GM18951 (cell line): Measurements from ENCODE around the gene KCNMB2.

Experiments
- POLR2A ChIP-seq: IDR thresholded peaks from 4 replicates; pipeline ENCODE4 v1.6.1; 2011; ENCODE audit warnings: mild to moderate bottlenecking; ENCODE audit not compliant: insufficient read length, insufficient read depth; ENCODE audit errors: extremely low read depth
- in situ Hi-C: fragments of 300-500 bp; cut with MboI; formaldehyde crosslinking; loops from one replicate; pipeline ENCODE4 v1.12.0; 2022; ENCODE audit warnings: low sequenced_read_pairs, mixed read lengths, inconsistent platforms; ENCODE audit not compliant: unreplicated experiment

Gene KCNMB2

DNA sequence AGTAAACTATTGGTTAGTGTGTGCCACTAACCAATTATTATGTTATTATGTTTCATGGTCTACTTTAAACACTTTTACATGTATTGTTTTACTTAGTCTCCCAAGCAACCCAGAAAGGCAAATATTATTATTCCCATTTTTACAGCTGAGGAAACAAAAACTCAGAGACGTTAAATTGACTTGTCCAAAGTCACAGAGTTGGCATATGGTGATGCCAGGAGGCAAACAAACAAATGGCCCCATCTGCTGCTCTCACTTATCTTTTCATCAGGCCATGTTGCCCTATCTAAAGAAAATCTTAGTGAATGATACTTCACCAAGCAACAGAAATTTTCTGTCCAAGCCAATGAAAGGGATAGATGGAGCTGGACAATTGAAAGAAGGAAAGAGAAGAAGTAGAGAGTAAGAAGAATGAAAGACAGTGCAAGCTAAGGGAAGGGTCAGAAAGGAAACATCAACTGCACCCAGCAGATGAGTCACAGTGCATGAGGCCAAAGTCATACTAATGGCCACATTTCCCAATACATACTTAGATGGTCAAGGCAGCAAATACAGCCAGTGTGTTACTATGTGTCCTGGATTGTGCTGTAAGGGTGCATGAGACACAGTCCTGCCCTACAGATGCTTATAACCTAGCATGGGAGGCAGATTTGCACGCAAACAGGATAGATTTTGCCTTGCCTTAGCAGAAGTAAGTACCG lies 266.9 kb downstream of the KCNMB2 start:
- no peak for TF ChIP-seq POLR2A
- in situ Hi-C loops = no loop called here

DNA sequence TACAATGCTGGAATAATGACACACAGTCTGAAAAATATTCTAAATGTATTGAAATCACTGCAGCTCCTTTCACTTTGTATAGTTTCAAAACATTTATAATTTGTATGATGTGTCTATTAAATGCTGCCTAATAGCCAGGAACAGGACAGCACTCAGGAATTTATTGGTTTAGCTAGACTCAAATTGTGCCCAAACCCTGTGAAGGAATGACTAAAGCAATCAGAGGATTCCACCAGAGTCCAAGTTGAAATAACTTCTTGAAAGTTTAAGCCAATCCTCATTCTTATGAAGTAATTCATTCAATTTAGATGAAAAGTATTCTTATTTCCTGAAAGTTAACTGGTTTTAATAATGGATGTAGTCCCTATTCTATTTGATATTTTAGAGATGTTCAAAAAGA lies 268.4 kb downstream of the KCNMB2 start:
- TF ChIP-seq POLR2A = no peak
- in situ Hi-C loops = no loop called here

DNA sequence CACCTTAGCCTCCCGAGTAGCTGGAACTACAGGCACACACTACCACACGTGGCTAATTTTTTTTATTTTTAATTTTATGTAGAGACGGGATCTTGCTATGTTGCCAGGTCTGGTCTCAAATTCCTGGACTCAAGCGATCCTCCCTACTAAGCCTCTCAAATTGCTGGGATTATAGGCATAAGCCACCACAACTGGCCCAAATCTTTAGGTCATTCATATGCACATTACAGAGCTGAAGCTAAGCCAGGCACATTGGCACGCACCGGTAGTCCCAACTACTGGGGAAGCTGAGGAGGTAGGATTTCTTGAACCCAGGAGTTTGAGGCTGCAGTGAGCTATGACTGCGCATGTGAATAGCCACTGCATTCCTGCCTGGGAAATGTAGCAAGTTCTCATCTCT lies 269.5 kb downstream of the KCNMB2 start:
- TF ChIP-seq POLR2A = no peak
- in situ Hi-C loops = no loop called here

DNA sequence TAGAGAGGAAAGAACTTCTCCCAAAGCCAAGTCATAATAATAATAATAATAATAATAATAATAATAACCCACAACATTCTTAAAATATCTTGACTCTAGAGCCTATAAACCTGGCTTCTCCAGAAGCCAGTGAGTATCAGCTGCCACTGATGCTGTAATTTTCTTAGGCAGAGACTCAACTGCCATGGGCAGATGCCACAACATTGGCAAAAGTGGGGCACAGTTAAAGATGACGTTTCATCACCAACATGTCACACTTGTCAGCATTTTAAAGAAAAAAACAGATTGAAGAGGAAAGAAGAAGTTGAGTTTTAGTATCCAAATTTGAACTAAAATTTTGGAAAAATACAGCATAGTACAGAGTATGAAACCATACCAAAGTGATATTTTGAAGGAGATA lies 270.4 kb downstream of the KCNMB2 start:
- in situ Hi-C loops = no loop called here
- no peak for TF ChIP-seq POLR2A

DNA sequence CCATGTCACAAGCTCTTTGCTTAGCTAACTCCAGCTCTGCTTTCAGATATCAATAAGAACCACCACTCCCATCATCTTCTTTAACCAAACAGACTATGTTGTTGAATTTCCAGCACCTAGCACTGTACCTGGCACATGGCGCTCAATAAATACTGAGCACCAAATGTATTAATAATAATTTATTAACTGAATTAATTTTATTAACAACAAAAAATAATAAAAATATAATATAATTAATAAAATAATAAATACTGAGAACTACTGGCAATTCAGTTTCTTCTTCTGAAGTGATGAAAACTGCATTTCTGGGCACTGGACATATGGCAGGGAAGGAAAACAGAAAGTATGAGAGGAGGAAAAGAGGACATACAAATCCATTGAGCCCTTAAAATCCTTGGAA lies 271.5 kb downstream of the KCNMB2 start:
- in situ Hi-C loops = no loop called here
- TF ChIP-seq POLR2A = no peak

DNA sequence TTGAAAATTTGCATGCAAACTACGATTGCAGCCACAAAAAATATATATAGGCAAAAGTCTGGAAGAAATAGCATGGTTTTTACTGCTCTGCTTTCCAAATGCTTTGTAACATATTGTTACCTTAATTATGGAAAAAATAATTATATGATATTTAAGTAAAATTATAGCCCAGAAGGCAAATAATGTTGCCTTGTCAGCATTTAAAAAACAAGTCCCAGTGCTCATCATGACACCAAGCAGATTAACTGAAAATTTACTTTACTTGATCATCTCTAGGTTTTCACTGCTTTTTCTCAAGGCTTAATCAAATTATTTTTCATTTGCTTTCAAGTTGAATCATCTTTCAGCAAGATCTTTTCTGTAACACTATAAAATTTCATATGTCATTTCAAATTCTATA lies 272.5 kb downstream of the KCNMB2 start:
- no peak for TF ChIP-seq POLR2A
- in situ Hi-C loops = no loop called here

DNA sequence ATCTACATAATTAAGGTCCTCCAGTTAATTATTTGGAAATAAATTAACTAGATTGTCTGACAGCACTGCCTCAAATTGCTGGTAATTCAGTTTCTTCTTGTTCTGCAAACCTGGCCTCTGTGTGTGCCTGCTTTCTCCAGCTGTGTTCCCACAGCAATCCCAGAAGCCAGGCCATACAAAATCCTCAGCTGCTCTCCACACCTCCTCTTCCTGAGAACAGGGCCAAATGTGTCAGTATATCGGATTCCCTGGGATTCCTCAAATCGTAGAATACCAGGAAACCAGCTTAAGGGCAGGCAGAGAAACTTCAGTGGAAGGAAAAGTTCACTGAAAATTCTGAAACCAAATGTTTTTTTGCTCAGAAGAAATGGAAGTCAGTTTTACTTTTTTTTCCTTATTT lies 273.9 kb downstream of the KCNMB2 start:
- TF ChIP-seq POLR2A = no peak
- in situ Hi-C loops = no loop called here

DNA sequence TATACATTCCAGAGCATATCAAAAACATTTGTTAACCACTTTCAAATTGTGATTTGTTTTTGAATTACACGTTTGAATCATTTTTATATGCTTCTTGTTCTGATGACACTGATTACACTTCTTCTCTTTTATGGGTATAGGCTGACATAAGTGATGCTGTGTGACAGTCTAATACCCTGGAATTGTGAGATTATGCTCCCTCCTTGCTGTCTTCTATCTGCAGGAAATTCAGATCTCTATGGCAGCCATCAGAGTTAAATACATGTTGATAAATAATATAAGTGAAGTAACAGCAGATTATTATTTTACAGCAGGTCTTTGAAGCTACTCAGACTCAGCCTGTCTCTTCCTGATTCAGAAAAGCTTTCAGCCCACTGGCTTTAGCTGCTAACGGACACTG lies 286.5 kb downstream of the KCNMB2 start:
- no peak for TF ChIP-seq POLR2A
- in situ Hi-C loops = no loop called here

DNA sequence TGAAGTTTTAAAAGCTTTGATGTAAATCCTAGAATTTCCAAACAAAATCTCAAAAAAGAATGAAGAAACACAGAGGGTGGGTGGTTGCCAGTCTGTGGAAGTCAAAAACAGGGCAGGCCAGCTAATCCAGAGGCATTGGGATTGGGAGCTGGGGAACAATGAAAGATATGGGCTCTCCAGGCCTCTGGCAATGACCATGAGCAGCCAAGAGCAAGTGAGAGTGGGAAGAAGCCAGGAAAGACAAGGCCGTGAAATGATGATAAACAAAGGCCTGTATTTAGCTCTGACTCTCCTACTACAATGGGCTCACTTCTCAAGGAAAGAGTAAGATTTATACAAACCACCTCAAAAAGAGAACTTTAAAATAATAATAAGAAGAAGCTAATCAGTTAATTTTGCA lies 286.9 kb downstream of the KCNMB2 start:
- in situ Hi-C loops = no loop called here
- no peak for TF ChIP-seq POLR2A

DNA sequence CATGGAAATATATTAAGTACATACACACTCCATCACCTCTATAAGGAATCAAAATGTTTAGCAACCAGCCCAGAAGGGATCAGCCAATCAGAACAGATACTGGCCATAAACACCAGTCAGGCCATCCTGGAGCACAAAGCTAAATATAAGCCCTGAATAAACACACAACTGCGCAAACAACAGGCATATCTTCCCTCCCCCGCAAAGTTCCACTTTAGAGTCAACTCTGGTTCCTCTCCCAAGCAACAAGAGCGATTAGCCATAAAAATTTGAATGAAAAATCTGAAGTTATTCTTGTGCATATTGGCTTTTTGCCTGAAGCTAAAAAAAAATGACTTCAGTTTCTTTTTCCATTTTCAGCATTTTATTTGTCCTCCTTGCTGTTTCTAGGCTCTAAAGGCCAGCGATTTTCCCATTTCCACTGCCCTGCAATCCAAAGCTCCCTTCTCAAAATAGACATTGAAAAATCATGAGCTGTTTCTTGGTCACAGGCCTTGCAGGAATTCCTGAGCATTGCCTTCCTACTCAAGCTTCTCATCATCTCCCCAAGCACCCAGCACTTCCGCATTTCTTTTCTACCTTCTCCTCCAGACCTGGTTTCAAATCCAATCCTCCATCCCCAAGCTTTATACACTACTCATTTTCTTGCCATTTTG lies 287.5 kb downstream of the KCNMB2 start:
- in situ Hi-C loops = no loop called here
- TF ChIP-seq POLR2A = no peak

DNA sequence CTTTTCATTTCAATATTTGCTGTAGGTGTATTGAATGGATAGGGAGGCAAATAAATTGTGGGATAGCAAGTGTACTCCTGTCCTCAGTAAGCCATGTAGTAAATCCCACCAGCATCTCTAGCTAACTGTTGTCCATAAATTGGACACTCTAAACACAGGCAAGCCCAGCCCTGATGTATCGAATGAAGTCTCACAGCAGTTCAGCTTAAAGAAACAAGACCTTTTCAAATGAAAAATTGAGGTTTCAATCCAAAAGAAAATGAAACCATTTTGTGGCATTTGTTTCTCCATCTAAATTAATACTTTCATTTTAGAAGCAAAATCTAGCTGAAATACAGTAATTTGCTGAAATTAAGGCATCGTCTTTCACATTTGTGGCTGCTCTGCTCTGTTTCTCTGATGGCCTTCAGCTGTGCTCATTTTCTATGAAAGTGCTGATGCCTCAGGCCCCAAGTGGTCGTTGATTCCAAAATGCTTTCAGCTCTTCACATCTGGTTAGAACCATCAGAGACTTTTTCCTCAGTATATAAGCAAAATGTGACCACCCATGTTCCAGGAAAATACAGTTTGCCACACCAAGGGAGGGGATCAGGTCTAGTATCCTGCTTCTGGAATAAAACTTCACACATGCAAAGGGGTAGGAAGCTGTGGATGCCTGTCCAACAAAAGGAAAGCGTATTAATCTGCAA lies 290.3 kb downstream of the KCNMB2 start:
- TF ChIP-seq POLR2A = no peak
- in situ Hi-C loops = no loop called here

DNA sequence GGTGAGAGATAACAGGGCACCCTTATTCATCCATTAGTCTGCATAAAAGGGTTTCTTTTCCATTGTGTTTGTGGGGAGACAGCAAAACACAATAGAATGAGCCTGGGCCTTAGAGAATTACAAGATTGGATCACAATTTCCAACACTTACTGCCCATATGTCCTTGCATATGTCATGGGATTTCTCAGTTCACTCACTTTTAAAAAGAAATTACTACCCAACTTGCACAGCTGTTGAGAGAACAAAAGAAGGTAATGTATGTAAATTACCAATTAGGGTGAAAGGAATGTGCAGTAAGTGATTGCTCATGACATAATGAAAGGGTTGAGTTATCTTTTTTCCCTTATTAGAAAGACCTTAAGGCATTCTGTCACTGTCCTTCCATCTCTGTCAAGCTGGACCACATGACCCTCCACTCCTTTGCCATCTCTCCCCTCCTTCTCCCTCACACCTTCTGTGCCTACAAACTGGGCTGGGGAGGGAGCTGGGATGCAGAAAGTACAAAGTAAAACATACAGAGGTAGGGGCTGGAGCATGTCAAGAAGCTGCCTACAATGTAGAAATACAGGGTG lies 291.1 kb downstream of the KCNMB2 start:
- in situ Hi-C loops = no loop called here

DNA sequence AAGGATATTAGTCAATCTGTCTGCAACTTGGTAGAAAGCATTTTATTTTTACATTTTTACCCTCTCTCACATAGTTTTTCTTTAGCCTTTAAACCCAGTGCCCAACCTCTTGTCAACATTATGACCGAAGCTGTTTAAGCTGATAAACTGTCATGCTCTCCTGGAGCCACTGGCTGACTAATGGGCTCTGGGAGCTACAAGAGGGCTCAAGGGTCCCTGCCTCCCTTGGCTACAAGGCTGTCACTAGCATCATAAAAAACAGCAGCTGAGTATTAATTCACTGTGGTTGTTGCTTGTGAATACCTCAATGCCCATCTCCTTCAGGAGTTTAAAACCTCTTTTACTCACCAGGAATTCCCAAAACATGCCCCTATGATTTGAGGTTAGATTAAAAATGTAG lies 297.5 kb downstream of the KCNMB2 start:
- in situ Hi-C loops = no loop called here
- TF ChIP-seq POLR2A = no peak

More for the DNA sequence above, 291.1 kb downstream of the KCNMB2 start:
- TF ChIP-seq POLR2A = no peak

DNA sequence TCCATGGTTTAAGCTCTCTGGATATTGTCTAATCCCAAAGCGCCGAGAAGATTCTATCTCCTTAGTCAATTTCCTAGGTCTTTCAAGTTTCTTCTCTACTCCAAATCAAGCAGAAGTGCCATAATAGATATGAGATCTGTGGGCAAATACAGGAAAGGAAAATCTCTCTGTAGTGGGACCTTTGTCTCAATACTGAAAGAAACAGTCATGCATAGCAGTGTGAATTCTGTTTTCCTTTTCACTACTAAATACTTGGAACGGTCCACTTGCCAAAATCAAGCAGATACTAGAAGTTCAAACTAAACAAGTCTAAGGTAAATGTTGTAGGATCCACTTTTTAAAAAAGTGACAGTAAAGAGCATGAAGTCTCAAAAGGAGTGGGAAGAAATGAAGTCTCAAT lies 298.8 kb downstream of the KCNMB2 start:
- in situ Hi-C loops = no loop called here
- TF ChIP-seq POLR2A = no peak

DNA sequence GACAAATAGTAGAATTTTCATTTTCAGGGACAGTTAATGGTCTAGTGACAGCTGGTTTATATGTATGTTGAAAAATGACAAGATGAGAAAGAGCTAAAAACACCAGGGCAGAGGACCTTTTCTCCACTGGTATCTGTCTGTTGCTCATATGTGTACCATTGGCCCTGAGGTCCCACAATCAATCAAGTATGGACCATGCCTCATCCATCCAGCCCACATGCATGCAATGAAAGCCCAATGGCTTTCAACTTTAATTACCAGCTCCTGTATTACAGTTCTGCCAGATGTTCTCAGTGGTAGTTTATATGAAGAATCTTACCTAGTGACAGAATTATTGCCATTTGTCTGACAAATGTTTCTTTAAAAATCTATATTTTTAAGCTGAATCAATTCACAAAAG lies 301.3 kb downstream of the KCNMB2 start:
- TF ChIP-seq POLR2A = no peak
- in situ Hi-C loops = no loop called here
